HepG2 (cell line): ENCODE results near the gene CCDC88A. TPM values are rescaled to one million over a fixed set of nuclear protein-coding genes. Genes with fewer than 3 reads are reported as not detected.
"Not testable (repeated sequence)": the region's sequence is repeated elsewhere in the genome, so short reads cannot be mapped to it uniquely, and the experiment has no call there.

Experiments
- ATAC-seq: fragments of 200-7000 bp; cut with Tn5 transposase; 3 replicates; pipeline ENCODE4 v1.9.1; 2020; ENCODE audit warnings: mild to moderate bottlenecking, moderate library complexity
- BruUV-seq: library from RNA; stranded (reverse); fragments of 400-500 nt; replicated peaks from 2 replicates; lab custom pipeline; 2021; lab: Mats Ljungman, UMichigan
- CTCF ChIA-PET: fragments of 300-600 bp; formaldehyde crosslinking; extraction: SDS; loops from one replicate; lab custom pipeline; 2021; ENCODE audit warnings: low total read pairs, inconsistent platforms, low intra/inter-chr PET ratio; lab: Yijun Ruan, JAX
- POLR2A ChIA-PET: fragments of 350-600 bp; sonication (Branson Sonifier 250); formaldehyde crosslinking; loops from one replicate; lab custom pipeline; 2020; ENCODE audit warnings: antibody characterized with exemption, inconsistent platforms; lab: Yijun Ruan, JAX
- DNase-seq: peaks from one replicate; pipeline ENCODE4 v3.0.0-alpha.2; 2015; ENCODE audit warnings: low spot score
- FAIRE-seq: peaks from 3 replicates; lab custom pipeline; 2011; peaks lifted over from hg19 to GRCh38; lab: Jason Lieb, UNC
- H2AFZ ChIP-seq: one replicate; pipeline ENCODE4 v1.6.1; 2011; ENCODE audit warnings: low read length, inconsistent platforms
- H3K27ac ChIP-seq: fragments of 300-600 bp; 3 replicates; pipeline ENCODE4 v1.8.0; 2011; ENCODE audit warnings: mixed run types, mild to moderate bottlenecking, mixed read lengths, low read length, inconsistent platforms; ENCODE audit not compliant: insufficient read depth; ENCODE audit errors: extremely low read length
- H3K27me3 ChIP-seq, 2 experiments: fragments of 200-600 bp in 1 of 2; 2 replicates in 1 of 2; 3 replicates in 1 of 2; pipeline versions ENCODE4 v1.6.0 to v1.8.0; 2011; ENCODE audit warnings: low read length in 2 of 2, mild to moderate bottlenecking in 2 of 2, moderate library complexity in 2 of 2, inconsistent platforms in 1 of 2; ENCODE audit not compliant: insufficient read depth in 2 of 2, control insufficient read depth in 1 of 2
- H3K36me3 ChIP-seq, 2 experiments: fragments of 200-600 bp in 1 of 2; replicated peaks in 1 of 2; 2 replicates in 1 of 2; 3 replicates in 1 of 2; pipeline versions ENCODE4 v1.5.1 to v1.8.0; 2011; ENCODE audit warnings: low read length in 2 of 2, inconsistent platforms in 1 of 2; ENCODE audit not compliant: insufficient read depth in 2 of 2, control insufficient read depth in 1 of 2
- H3K4me1 ChIP-seq: 2 replicates; pipeline ENCODE4 v1.5.1; 2012; ENCODE audit warnings: low read length, inconsistent platforms; ENCODE audit not compliant: insufficient read depth
- H3K4me2 ChIP-seq: 2 replicates; pipeline ENCODE4 v1.6.0; 2011; ENCODE audit warnings: low read depth, low read length, inconsistent platforms
- H3K4me3 ChIP-seq, 3 experiments: fragments of 200-600 bp in 1 of 3; sonication (generic), shearing (Covaris generic) in 1 of 3; replicated peaks in 1 of 3; 2 replicates each; pipeline ENCODE4 v1.5.1; 2011 to 2016; ENCODE audit warnings: low read length in 3 of 3, inconsistent platforms in 2 of 3, low read depth in 2 of 3, mild to moderate bottlenecking in 2 of 3, control low read depth in 1 of 3, mixed read lengths in 1 of 3; ENCODE audit not compliant: insufficient read depth in 1 of 3
- H3K79me2 ChIP-seq: one replicate; pipeline ENCODE4 v1.6.1; 2011; ENCODE audit warnings: low read length, inconsistent platforms; ENCODE audit not compliant: insufficient read depth
- H3K9ac ChIP-seq: 2 replicates; pipeline ENCODE4 v1.6.0; 2011; ENCODE audit warnings: mild to moderate bottlenecking, low read depth, low read length, inconsistent platforms; ENCODE audit not compliant: insufficient read depth
- H3K9me3 ChIP-seq: 2 replicates; pipeline ENCODE4 v1.5.1; 2012; ENCODE audit warnings: mild to moderate bottlenecking, low read length
- H4K20me1 ChIP-seq: 2 replicates; pipeline ENCODE4 v1.6.0; 2011; ENCODE audit warnings: inconsistent platforms, mild to moderate bottlenecking, low read length, moderate library complexity; ENCODE audit not compliant: insufficient read depth
- FOXA1 ChIP-seq, 2 experiments: fragments of 450-650 bp in 1 of 2; sonication (generic) in 1 of 2; formaldehyde crosslinking in 1 of 2; IDR thresholded peaks; 2 replicates each; pipeline versions ENCODE4 v1.4.0 to v1.6.1; 2016 to 2020; ENCODE audit warnings: missing genetic modification reagents in 1 of 2
- FOXA3 ChIP-seq: IDR thresholded peaks from 2 replicates; pipeline ENCODE4 v1.6.1; 2016; ENCODE audit warnings: missing genetic modification reagents, missing compliant biosample characterization
- HOXA3 ChIP-seq: sonication (generic); formaldehyde crosslinking; IDR thresholded peaks from 2 replicates; pipeline ENCODE4 v1.5.0; 2020; ENCODE audit warnings: missing genetic modification reagents
- RXRA ChIP-seq: sonication (generic); formaldehyde crosslinking; IDR thresholded peaks from 2 replicates; pipeline ENCODE4 v1.5.1; 2020; ENCODE audit warnings: missing genetic modification reagents
- WGBS: methylation state at CpG from one replicate; pipeline ENCODE4 v1.1.6; 2017; ENCODE audit warnings: low lambda C conversion rate; 5-methylcytosine and 5-hydroxymethylcytosine counted together
- in situ Hi-C: cut with HindIII; loops from 2 replicates; pipeline ENCODE4 v1.10.0; 2017; ENCODE audit warnings: low pct_unique_long_range_greater_than_20kb; ENCODE audit not compliant: extremely low pct_ligation_motif_present
- intact Hi-C: fragments of 100-400 bp; cut with micrococcal nuclease; formaldehyde crosslinking; loops from one replicate; pipeline ENCODE4 v1.10.0; 2022; ENCODE audit not compliant: unreplicated experiment
- polyA plus RNA-seq, 8 experiments: library from polyadenylated mRNA; depleted of rRNA in 3 of 8; stranded (reverse) in 7 of 8; unstranded in 1 of 8; fragments of >200 nt; fragmentation: Illumina TruSeq in 4 of 8; extraction: Trizol in 4 of 8; gene quantifications; 2 replicates each; pipeline versions ENCODE4 v1.2.1 to v1.2.3, GENCODE V29; 2011 to 2016; ENCODE audit warnings: low read depth in 4 of 8, missing spikeins in 1 of 8, mixed read lengths in 1 of 8; ENCODE audit not compliant: insufficient read depth in 1 of 8
- total RNA-seq, 5 experiments: library from RNA; depleted of rRNA; stranded (reverse); fragments of >200 nt; fragmentation: Illumina TruSeq; extraction: Trizol; gene quantifications; 2 replicates each; pipeline ENCODE4 v1.2.3, GENCODE V29; 2016; ENCODE audit warnings: low read depth in 1 of 5
- TF ChIP-seq, protein P1 (sequence below): sonication (generic); formaldehyde crosslinking; IDR thresholded peaks from 2 replicates; pipeline ENCODE4 v1.5.1; 2020; ENCODE audit warnings: mild to moderate bottlenecking, missing genetic modification reagents, moderate library complexity
- TF ChIP-seq, protein P2 (sequence below): sonication (generic); formaldehyde crosslinking; IDR thresholded peaks from 2 replicates; pipeline ENCODE4 v1.4.0; 2020; ENCODE audit warnings: missing genetic modification reagents, borderline replicate concordance
- TF ChIP-seq, protein P3 (sequence below): sonication (generic); formaldehyde crosslinking; IDR thresholded peaks from 2 replicates; pipeline ENCODE4; 2020; ENCODE audit warnings: missing genetic modification reagents, mild to moderate bottlenecking, borderline replicate concordance
- TF ChIP-seq, protein P4 (sequence below): IDR thresholded peaks from 2 replicates; pipeline ENCODE4 v1.4.0; 2020; ENCODE audit warnings: mild to moderate bottlenecking, missing genetic modification reagents

CCDC88A gene
- total and polyA plus RNA-seq, 2 of the 13 experiments (the other 11 are each of a cell fraction or from before 2014, with no cell fraction given) = 43.2 to 84.1 TPM

DNA sequence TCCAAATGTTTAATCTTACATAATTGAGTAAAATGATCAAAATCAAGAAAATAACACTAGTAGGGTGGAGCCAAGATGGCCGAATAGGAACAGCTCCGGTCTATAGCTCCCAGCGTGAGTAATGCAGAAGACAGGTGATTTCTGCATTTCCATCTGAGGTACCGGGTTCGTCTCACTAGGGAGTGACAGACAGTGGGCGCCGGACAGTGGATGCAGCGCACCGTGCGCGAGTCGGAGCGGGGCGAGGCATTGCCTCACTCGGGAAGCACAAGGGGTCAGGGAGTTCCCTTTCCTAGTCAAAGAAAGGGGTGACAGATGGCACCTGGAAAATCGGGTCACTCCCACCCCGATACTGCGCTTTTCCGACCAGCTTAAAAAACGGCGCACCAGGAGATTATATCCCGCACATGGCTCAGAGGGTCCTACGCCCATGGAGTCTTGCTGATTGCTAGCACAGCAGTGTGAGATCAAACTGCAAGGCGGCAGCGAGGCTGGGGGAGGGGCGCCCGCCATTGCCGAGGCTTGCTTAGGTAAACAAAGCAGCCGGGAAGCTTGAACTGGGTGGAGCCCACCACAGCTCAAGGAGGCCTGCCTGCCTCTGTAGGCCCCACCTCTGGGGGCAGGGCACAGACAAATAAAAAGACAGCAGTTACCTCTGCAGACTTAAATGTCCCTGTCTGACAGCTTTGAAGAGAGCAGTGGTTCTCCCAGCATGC lies 22.5 kb upstream of the CCDC88A start:
- H4K20me1 ChIP-seq; CTCF ChIA-PET; FAIRE-seq; H3K9me3 ChIP-seq; intact Hi-C loops; H3K27ac ChIP-seq; H3K36me3 ChIP-seq; H3K9ac ChIP-seq; H2AFZ ChIP-seq; ATAC-seq; DNase-seq; POLR2A ChIA-PET; H3K4me3 ChIP-seq; H3K27me3 ChIP-seq; in situ Hi-C loops; BruUV-seq; H3K79me2 ChIP-seq; TF ChIP-seq FOXA1 (IDR thresholded peaks at IDR 0.05): not testable (repeated sequence)
- 0 out of 2 replicates have a peak, but pooled peaks have one; percentile 16 for TF ChIP-seq RXRA (CRISPR knock-in tag)
- TF ChIP-seq, protein P1, sequence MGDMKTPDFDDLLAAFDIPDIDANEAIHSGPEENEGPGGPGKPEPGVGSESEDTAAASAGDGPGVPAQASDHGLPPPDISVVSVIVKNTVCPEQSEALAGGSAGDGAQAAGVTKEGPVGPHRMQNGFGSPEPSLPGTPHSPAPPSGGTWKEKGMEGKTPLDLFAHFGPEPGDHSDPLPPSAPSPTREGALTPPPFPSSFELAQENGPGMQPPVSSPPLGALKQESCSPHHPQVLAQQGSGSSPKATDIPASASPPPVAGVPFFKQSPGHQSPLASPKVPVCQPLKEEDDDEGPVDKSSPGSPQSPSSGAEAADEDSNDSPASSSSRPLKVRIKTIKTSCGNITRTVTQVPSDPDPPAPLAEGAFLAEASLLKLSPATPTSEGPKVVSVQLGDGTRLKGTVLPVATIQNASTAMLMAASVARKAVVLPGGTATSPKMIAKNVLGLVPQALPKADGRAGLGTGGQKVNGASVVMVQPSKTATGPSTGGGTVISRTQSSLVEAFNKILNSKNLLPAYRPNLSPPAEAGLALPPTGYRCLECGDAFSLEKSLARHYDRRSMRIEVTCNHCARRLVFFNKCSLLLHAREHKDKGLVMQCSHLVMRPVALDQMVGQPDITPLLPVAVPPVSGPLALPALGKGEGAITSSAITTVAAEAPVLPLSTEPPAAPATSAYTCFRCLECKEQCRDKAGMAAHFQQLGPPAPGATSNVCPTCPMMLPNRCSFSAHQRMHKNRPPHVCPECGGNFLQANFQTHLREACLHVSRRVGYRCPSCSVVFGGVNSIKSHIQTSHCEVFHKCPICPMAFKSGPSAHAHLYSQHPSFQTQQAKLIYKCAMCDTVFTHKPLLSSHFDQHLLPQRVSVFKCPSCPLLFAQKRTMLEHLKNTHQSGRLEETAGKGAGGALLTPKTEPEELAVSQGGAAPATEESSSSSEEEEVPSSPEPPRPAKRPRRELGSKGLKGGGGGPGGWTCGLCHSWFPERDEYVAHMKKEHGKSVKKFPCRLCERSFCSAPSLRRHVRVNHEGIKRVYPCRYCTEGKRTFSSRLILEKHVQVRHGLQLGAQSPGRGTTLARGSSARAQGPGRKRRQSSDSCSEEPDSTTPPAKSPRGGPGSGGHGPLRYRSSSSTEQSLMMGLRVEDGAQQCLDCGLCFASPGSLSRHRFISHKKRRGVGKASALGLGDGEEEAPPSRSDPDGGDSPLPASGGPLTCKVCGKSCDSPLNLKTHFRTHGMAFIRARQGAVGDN = peak; percentile 32
- TF ChIP-seq FOXA1 (CRISPR knock-in tag; IDR thresholded peaks at IDR 0.05) = peak; percentile 70
- TF ChIP-seq, protein P2, sequence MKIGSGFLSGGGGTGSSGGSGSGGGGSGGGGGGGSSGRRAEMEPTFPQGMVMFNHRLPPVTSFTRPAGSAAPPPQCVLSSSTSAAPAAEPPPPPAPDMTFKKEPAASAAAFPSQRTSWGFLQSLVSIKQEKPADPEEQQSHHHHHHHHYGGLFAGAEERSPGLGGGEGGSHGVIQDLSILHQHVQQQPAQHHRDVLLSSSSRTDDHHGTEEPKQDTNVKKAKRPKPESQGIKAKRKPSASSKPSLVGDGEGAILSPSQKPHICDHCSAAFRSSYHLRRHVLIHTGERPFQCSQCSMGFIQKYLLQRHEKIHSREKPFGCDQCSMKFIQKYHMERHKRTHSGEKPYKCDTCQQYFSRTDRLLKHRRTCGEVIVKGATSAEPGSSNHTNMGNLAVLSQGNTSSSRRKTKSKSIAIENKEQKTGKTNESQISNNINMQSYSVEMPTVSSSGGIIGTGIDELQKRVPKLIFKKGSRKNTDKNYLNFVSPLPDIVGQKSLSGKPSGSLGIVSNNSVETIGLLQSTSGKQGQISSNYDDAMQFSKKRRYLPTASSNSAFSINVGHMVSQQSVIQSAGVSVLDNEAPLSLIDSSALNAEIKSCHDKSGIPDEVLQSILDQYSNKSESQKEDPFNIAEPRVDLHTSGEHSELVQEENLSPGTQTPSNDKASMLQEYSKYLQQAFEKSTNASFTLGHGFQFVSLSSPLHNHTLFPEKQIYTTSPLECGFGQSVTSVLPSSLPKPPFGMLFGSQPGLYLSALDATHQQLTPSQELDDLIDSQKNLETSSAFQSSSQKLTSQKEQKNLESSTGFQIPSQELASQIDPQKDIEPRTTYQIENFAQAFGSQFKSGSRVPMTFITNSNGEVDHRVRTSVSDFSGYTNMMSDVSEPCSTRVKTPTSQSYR (CRISPR knock-in tag) = peak; percentile 91
- 0 out of 2 replicates have a peak, but pooled peaks have one; percentile 38 for TF ChIP-seq FOXA3 (CRISPR knock-in tag)
- TF ChIP-seq, protein P3, sequence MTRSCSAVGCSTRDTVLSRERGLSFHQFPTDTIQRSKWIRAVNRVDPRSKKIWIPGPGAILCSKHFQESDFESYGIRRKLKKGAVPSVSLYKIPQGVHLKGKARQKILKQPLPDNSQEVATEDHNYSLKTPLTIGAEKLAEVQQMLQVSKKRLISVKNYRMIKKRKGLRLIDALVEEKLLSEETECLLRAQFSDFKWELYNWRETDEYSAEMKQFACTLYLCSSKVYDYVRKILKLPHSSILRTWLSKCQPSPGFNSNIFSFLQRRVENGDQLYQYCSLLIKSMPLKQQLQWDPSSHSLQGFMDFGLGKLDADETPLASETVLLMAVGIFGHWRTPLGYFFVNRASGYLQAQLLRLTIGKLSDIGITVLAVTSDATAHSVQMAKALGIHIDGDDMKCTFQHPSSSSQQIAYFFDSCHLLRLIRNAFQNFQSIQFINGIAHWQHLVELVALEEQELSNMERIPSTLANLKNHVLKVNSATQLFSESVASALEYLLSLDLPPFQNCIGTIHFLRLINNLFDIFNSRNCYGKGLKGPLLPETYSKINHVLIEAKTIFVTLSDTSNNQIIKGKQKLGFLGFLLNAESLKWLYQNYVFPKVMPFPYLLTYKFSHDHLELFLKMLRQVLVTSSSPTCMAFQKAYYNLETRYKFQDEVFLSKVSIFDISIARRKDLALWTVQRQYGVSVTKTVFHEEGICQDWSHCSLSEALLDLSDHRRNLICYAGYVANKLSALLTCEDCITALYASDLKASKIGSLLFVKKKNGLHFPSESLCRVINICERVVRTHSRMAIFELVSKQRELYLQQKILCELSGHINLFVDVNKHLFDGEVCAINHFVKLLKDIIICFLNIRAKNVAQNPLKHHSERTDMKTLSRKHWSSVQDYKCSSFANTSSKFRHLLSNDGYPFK (CRISPR knock-in tag) = peak; percentile 41; the same call in 1 of the 2 replicates
- peak; percentile 67 for TF ChIP-seq HOXA3 (CRISPR knock-in tag)
- TF ChIP-seq, protein P4, sequence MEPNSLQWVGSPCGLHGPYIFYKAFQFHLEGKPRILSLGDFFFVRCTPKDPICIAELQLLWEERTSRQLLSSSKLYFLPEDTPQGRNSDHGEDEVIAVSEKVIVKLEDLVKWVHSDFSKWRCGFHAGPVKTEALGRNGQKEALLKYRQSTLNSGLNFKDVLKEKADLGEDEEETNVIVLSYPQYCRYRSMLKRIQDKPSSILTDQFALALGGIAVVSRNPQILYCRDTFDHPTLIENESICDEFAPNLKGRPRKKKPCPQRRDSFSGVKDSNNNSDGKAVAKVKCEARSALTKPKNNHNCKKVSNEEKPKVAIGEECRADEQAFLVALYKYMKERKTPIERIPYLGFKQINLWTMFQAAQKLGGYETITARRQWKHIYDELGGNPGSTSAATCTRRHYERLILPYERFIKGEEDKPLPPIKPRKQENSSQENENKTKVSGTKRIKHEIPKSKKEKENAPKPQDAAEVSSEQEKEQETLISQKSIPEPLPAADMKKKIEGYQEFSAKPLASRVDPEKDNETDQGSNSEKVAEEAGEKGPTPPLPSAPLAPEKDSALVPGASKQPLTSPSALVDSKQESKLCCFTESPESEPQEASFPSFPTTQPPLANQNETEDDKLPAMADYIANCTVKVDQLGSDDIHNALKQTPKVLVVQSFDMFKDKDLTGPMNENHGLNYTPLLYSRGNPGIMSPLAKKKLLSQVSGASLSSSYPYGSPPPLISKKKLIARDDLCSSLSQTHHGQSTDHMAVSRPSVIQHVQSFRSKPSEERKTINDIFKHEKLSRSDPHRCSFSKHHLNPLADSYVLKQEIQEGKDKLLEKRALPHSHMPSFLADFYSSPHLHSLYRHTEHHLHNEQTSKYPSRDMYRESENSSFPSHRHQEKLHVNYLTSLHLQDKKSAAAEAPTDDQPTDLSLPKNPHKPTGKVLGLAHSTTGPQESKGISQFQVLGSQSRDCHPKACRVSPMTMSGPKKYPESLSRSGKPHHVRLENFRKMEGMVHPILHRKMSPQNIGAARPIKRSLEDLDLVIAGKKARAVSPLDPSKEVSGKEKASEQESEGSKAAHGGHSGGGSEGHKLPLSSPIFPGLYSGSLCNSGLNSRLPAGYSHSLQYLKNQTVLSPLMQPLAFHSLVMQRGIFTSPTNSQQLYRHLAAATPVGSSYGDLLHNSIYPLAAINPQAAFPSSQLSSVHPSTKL = peak; percentile 37; the same call in 1 of the 2 replicates
- peak overlapping the region; percentile 42; the same call in 1 of the 2 replicates for H3K4me2 ChIP-seq
- 73% methylated on average over 24 of the region's 29 CpGs for WGBS
- H3K4me1 ChIP-seq = peaks cover 21% of the 10 kb centered on the region
